Tibial nerve (tissue), 4 donors: ENCODE measurements around the gene CERS6.

Source experiments
- EP300 ChIP-seq, 2 donors: sonication (generic); formaldehyde crosslinking; IDR thresholded peaks; one replicate each; pipeline ENCODE4 v1.6.1; 2017; ENCODE audit warnings: antibody characterized with exemption in 2 of 2, mild to moderate bottlenecking in 1 of 2
- POLR2A ChIP-seq, 2 donors: fragments of 450-650 bp; IDR thresholded peaks; one replicate each; pipeline ENCODE4 v1.6.1; 2017; ENCODE audit warnings: antibody characterized with exemption in 2 of 2, mild to moderate bottlenecking in 2 of 2, moderate library complexity in 2 of 2
- TF ChIP-seq, protein P1 (sequence below), 5 experiments: fragments of 200-600 bp in 3 of 5; fragments of 450-650 bp in 2 of 5; sonication (generic) in 3 of 5; IDR thresholded peaks; one replicate each; pipeline ENCODE4 v1.5.1; 2016 to 2019; ENCODE audit warnings: antibody characterized with exemption in 5 of 5, mild to moderate bottlenecking in 3 of 5, moderate library complexity in 2 of 5

DNA sequence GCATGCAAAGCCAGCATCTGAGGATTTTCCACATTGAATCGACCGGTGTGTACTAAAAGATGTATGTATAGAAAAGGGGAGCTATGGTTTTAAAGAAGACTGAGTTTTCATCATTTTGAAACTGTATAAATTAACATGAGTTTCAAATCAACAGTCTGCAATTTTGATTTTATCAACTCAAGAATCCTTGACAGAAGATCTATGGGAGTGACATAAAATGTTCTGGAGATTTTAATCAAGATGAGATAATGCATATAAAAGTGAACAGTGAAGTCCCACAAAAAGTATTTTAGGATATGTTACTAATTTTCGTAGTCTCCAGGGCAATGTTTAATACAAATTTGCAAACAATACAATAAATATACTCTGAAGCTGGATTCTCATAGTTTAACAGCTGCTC lies 24.0 kb upstream of the CERS6 start:
- TF ChIP-seq, protein P1, sequence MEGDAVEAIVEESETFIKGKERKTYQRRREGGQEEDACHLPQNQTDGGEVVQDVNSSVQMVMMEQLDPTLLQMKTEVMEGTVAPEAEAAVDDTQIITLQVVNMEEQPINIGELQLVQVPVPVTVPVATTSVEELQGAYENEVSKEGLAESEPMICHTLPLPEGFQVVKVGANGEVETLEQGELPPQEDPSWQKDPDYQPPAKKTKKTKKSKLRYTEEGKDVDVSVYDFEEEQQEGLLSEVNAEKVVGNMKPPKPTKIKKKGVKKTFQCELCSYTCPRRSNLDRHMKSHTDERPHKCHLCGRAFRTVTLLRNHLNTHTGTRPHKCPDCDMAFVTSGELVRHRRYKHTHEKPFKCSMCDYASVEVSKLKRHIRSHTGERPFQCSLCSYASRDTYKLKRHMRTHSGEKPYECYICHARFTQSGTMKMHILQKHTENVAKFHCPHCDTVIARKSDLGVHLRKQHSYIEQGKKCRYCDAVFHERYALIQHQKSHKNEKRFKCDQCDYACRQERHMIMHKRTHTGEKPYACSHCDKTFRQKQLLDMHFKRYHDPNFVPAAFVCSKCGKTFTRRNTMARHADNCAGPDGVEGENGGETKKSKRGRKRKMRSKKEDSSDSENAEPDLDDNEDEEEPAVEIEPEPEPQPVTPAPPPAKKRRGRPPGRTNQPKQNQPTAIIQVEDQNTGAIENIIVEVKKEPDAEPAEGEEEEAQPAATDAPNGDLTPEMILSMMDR (IDR thresholded peaks at IDR 0.05), result no peak
- TF ChIP-seq POLR2A (IDR thresholded peaks at IDR 0.05), result no peak
- no peak for TF ChIP-seq EP300 (IDR thresholded peaks at IDR 0.05)
